ENCODE data around the gene NAA80. TPM values are rescaled to one million over a fixed set of nuclear protein-coding genes. Genes with fewer than 3 reads are reported as not detected.

Gene NAA80
- total and polyA plus RNA-seq, 10 of the 15 experiments (the other 5 are each of a cell fraction or from before 2014, with no cell fraction given): 0.48 to 12.7 (median 6.7) TPM

DNA sequence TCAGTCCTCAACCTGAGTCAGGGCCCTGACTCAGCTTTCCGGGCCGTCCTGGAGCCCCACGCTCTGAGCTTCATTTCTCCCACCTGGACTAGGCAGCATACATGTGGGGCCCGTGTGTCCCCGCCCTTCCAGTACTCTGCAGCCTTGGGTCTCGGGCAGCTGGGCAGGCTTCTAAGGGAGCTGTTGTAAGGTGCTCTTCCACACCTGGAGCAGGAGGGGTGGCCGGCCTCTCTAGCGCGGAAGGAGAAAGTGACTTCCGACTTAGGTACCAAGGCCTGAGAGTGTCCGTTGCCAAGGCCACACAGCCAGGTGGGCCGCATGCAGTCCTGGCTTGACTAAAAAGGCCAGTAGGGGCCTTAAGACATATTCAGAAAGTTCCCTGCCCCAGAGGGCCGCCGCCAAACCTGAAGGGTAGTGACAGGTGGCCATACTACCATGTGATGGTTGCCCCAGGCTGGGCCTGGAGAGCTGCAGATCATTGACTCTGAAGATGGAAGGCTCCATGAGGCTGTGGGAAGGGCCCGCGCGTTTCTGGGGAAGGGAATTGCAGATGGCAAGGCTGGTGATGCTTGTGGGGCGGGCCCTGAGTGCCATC, 39.7 kb downstream of the NAA80 start:
- Histone ChIP-seq H3K27me3 (replicated peaks in 1 of 2; ENCODE audit: control insufficient read depth in 2 of 2, insufficient read depth in 2 of 2, low read length in 1 of 2) (no peaks in the 10 kb centered on the region), H4K20me1 (ENCODE audit: control insufficient read depth, insufficient read depth) (no peaks in the 10 kb centered on the region), H3K4me1 (ENCODE audit: control insufficient read depth, insufficient read depth, low read length) (peaks cover 14% of the 10 kb centered on the region), H3K4me3 (no peak overlapping the region; the same call in 1 of the 2 replicates), H3K4me2 (ENCODE audit: control insufficient read depth, insufficient read depth) (peak overlapping the region; percentile 52), H3K9me3 (replicated peaks; ENCODE audit: control insufficient read depth, insufficient read depth, low read length) (peaks cover 13% of the 10 kb centered on the region; the same call in 1 of the 3 replicates), H3K9ac (ENCODE audit: control insufficient read depth, insufficient read depth, low read length) (no peak overlapping the region; the same call in 1 of the 2 replicates), H3K36me3 (ENCODE audit: control insufficient read depth in 2 of 2, insufficient read depth in 2 of 2, low read length in 1 of 2) (peaks cover 15 to 28% of the 10 kb centered on the region in 2 experiments; a peak in 3 of 4 replicates), H3K79me2 (ENCODE audit: control insufficient read depth, insufficient read depth, low read length) (no peaks in the 10 kb centered on the region), H3K27ac (ENCODE audit: control insufficient read depth, insufficient read depth) (no peak overlapping the region), H2AFZ (ENCODE audit: control insufficient read depth, low read depth, low read length) (no peak overlapping the region)
- WGBS (ENCODE audit: insufficient coverage, insufficient replicate concordance, low lambda C conversion rate, missing lambda C conversion rate): 57% methylated on average over 18 of the region's 18 CpGs
- FAIRE-seq (no peak), ATAC-seq (peak; percentile 36), DNase-seq (ENCODE audit: low read depth, low spot score) (no peak)
- RAD21 ChIA-PET (ENCODE audit: unreplicated experiment): interaction anchor here (0.7 to 2.2 kb wide), 8 partner anchors 12 to 65 kb away, joined by 3 to 18 read pairs (median 6); no protein-coding TSS in a partner anchor
- TF ChIP-seq FOXM1 (IDR thresholded peaks at IDR 0.05; ENCODE audit: low read depth, low read length): 0 out of 2 replicates have a peak, but pooled peaks have one; percentile 6
- TF ChIP-seq, protein P1, sequence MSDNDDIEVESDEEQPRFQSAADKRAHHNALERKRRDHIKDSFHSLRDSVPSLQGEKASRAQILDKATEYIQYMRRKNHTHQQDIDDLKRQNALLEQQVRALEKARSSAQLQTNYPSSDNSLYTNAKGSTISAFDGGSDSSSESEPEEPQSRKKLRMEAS (IDR thresholded peaks at IDR 0.05; ENCODE audit: low read depth, low read length): 0 out of 2 replicates have a peak, but pooled peaks have one; percentile 6
- TF ChIP-seq EED (IDR thresholded peaks at IDR 0.05; ENCODE audit: low read depth): no peak
- no peak for TF ChIP-seq HDAC2 (IDR thresholded peaks at IDR 0.05)
- TF ChIP-seq HDGF (IDR thresholded peaks at IDR 0.05): peak; percentile 32; the same call in 1 of the 2 replicates
- intact Hi-C loops (cut with micrococcal nuclease; ENCODE audit: unreplicated experiment): no loop called here
- in situ Hi-C loops (cut with MboI): no loop called here
- POLR2A ChIA-PET: interaction anchor here (0.6 to 1.9 kb wide), 7 partner anchors 11 to 505 kb away, joined by 3 to 7 read pairs (median 4); partner anchors contain the start of genes GNAI2 and LSMEM2
- SMC1A ChIA-PET (ENCODE audit: uncharacterized antibody, unreplicated experiment): interaction anchor here (1.1 to 2.9 kb wide), 3 partner anchors 13 to 15 kb away, joined by 3 to 10 read pairs (median 5); no protein-coding TSS in a partner anchor
- CTCF ChIA-PET: interaction anchor here (1.0 to 7.9 kb wide), 9 partner anchors 8 to 65 kb away, joined by 3 to 44 read pairs (median 7); partner anchors contain the start of genes GNAI2, HYAL3, NAA80 and SEMA3B
- no TSS peak for BruUV-seq (replicated peaks)

DNA sequence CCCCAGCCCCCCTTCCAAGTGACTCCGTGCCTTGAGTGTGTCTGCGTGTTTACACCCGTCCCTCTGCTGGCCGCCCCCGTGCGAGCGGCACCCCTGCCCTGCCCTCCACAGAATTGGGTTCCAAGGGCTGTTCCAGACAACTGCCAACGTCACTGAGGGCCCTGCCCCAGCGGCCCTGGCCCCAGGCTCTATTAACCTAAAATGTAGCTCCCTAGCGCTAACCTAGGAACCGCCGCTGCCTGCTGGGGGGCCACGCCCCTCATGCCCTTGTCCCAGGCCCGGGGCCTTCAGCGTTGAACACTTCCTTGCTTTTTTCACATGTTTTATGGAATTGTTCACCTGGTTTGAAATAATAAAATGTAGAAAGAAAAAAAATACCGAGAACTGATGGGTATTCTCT, 40.2 kb downstream of the NAA80 start:
- Histone ChIP-seq H3K27me3 (replicated peaks in 1 of 2; ENCODE audit: control insufficient read depth in 2 of 2, insufficient read depth in 2 of 2, low read length in 1 of 2) (no peaks in the 10 kb centered on the region), H3K4me3 (no peak overlapping the region), H3K4me2 (ENCODE audit: control insufficient read depth, insufficient read depth) (no peak overlapping the region), H3K79me2 (ENCODE audit: control insufficient read depth, insufficient read depth, low read length) (no peaks in the 10 kb centered on the region), H3K9ac (ENCODE audit: control insufficient read depth, insufficient read depth, low read length) (no peak overlapping the region), H4K20me1 (ENCODE audit: control insufficient read depth, insufficient read depth) (no peaks in the 10 kb centered on the region), H3K4me1 (ENCODE audit: control insufficient read depth, insufficient read depth, low read length) (peaks cover 14% of the 10 kb centered on the region), H3K9me3 (replicated peaks; ENCODE audit: control insufficient read depth, insufficient read depth, low read length) (peaks cover 13% of the 10 kb centered on the region; the same call in 1 of the 3 replicates), H3K36me3 (ENCODE audit: control insufficient read depth in 2 of 2, insufficient read depth in 2 of 2, low read length in 1 of 2) (peaks cover 18 to 33% of the 10 kb centered on the region in 2 experiments; a peak in 3 of 4 replicates), H2AFZ (ENCODE audit: control insufficient read depth, low read depth, low read length) (no peak overlapping the region), H3K27ac (ENCODE audit: control insufficient read depth, insufficient read depth) (no peak overlapping the region)
- 93% methylated on average over 16 of the region's 16 CpGs for WGBS (ENCODE audit: insufficient coverage, insufficient replicate concordance, low lambda C conversion rate, missing lambda C conversion rate)
- in situ Hi-C loops (cut with MboI): no loop called here
- ChIA-PET CTCF (interaction anchor here (5.7 to 7.9 kb wide), 2 partner anchors 12 to 33 kb away, joined by 43 to 44 read pairs; no protein-coding TSS in a partner anchor), SMC1A (ENCODE audit: uncharacterized antibody, unreplicated experiment) (interaction anchor here (2.9 kb wide), 1 partner anchor 12 kb away, joined by 10 read pairs; no protein-coding TSS in a partner anchor), RAD21 (ENCODE audit: unreplicated experiment) (interaction anchor here (0.7 to 1.9 kb wide), 3 partner anchors 11 to 32 kb away, joined by 3 to 10 read pairs (median 7); no protein-coding TSS in a partner anchor), POLR2A (interaction anchor here (0.6 to 1.7 kb wide), 5 partner anchors 11 to 276 kb away, joined by 3 to 5 read pairs (median 4); partner anchors contain the start of genes HYAL3 and NAA80)
- no peak for FAIRE-seq
- no peak for ATAC-seq
- intact Hi-C loops (cut with micrococcal nuclease; ENCODE audit: unreplicated experiment): no loop called here
- TF ChIP-seq SP1 (IDR thresholded peaks at IDR 0.05; ENCODE audit: low read depth, low read length): no peak
- TF ChIP-seq CEBPB (IDR thresholded peaks at IDR 0.05; ENCODE audit: borderline replicate concordance in 1 of 2, low read depth in 2 of 2, low read length in 2 of 2): no peak
- TF ChIP-seq, protein P2, sequence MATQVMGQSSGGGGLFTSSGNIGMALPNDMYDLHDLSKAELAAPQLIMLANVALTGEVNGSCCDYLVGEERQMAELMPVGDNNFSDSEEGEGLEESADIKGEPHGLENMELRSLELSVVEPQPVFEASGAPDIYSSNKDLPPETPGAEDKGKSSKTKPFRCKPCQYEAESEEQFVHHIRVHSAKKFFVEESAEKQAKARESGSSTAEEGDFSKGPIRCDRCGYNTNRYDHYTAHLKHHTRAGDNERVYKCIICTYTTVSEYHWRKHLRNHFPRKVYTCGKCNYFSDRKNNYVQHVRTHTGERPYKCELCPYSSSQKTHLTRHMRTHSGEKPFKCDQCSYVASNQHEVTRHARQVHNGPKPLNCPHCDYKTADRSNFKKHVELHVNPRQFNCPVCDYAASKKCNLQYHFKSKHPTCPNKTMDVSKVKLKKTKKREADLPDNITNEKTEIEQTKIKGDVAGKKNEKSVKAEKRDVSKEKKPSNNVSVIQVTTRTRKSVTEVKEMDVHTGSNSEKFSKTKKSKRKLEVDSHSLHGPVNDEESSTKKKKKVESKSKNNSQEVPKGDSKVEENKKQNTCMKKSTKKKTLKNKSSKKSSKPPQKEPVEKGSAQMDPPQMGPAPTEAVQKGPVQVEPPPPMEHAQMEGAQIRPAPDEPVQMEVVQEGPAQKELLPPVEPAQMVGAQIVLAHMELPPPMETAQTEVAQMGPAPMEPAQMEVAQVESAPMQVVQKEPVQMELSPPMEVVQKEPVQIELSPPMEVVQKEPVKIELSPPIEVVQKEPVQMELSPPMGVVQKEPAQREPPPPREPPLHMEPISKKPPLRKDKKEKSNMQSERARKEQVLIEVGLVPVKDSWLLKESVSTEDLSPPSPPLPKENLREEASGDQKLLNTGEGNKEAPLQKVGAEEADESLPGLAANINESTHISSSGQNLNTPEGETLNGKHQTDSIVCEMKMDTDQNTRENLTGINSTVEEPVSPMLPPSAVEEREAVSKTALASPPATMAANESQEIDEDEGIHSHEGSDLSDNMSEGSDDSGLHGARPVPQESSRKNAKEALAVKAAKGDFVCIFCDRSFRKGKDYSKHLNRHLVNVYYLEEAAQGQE (IDR thresholded peaks at IDR 0.05; ENCODE audit: low read depth, low read length): no peak
- TF ChIP-seq, protein P3, sequence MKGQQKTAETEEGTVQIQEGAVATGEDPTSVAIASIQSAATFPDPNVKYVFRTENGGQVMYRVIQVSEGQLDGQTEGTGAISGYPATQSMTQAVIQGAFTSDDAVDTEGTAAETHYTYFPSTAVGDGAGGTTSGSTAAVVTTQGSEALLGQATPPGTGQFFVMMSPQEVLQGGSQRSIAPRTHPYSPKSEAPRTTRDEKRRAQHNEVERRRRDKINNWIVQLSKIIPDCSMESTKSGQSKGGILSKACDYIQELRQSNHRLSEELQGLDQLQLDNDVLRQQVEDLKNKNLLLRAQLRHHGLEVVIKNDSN (IDR thresholded peaks at IDR 0.05; ENCODE audit: borderline replicate concordance, extremely low read length, insufficient read depth, low read depth, low read length): no peak
- no peak for TF ChIP-seq WRNIP1 (IDR thresholded peaks at IDR 0.05; ENCODE audit: borderline replicate concordance, low read depth, low read length)
- no peak for TF ChIP-seq MTA3 (IDR thresholded peaks at IDR 0.05; ENCODE audit: borderline replicate concordance, low read length)
- no peak for DNase-seq (ENCODE audit: low read depth, low spot score)
- no TSS peak for BruUV-seq (replicated peaks)

Data from GM12878 (cell line).